ENCODE data around the gene SH3GL1. TPM values are rescaled to one million over a fixed set of nuclear protein-coding genes. Genes with fewer than 3 reads are reported as not detected.

Gene SH3GL1
- total RNA-seq, 1 experiment from 2014 or later = 108 TPM

GRCh38 chr19:4371247-4372164 is 28.8 kb downstream of the SH3GL1 start:
- POLR2A ChIA-PET (ENCODE audit: low non-redundant PET) = interaction anchor here (0.5 kb wide), 1 partner anchor 146 kb away, joined by 11 read pairs; no protein-coding TSS in a partner anchor
- Histone ChIP-seq H3K4me3 (ENCODE audit: low read depth, low read length, poor library complexity, severe bottlenecking) (no peak overlapping the region), H3K27me3 (replicated peaks; ENCODE audit: insufficient read depth, low read depth, low read length, poor library complexity) (no peaks in the 10 kb centered on the region), H3K4me1 (ENCODE audit: insufficient read depth, low read length, poor library complexity, severe bottlenecking) (peaks cover 38% of the 10 kb centered on the region), H3K27ac (ENCODE audit: low read depth, low read length, poor library complexity, severe bottlenecking) (no peak overlapping the region), H3K9me3 (ENCODE audit: low read depth, low read length, poor library complexity, severe bottlenecking) (no peaks in the 10 kb centered on the region), H3K36me3 (ENCODE audit: insufficient read depth, low read length, poor library complexity, severe bottlenecking) (no peaks in the 10 kb centered on the region)
- BruUV-seq (replicated peaks) = no TSS peak
- DNase-seq (ENCODE audit: low spot score) = no peak
- TF ChIP-seq EZH2 (IDR thresholded peaks at IDR 0.05; ENCODE audit: borderline replicate concordance, low read depth, low read length, poor library complexity, severe bottlenecking) (no peak), CTCF (conservative IDR thresholded peaks at IDR 0.05; ENCODE audit: low read depth, low read length) (no peak)
- CTCF ChIA-PET = interaction anchor here (0.7 kb wide), 1 partner anchor 29 kb away, joined by 3 read pairs; the partner anchor contains the start of gene SH3GL1
- intact Hi-C loops (cut with micrococcal nuclease; ENCODE audit: unreplicated experiment) = no loop called here

GRCh38 chr19:4370418-4371041 is 29.8 kb downstream of the SH3GL1 start:
- H3K27me3 ChIP-seq (replicated peaks; ENCODE audit: insufficient read depth, low read depth, low read length, poor library complexity) = no peaks in the 10 kb centered on the region
- no peak for TF ChIP-seq EZH2 (IDR thresholded peaks at IDR 0.05; ENCODE audit: borderline replicate concordance, low read depth, low read length, poor library complexity, severe bottlenecking)
- TF ChIP-seq CTCF (conservative IDR thresholded peaks at IDR 0.05; ENCODE audit: low read depth, low read length) = no peak
- peaks cover 29% of the 10 kb centered on the region for H3K4me1 ChIP-seq (ENCODE audit: insufficient read depth, low read length, poor library complexity, severe bottlenecking)
- ChIA-PET POLR2A (ENCODE audit: low non-redundant PET) (no interaction called here), CTCF (interaction anchor here (0.5 to 0.6 kb wide), 2 partner anchors 20 to 383 kb away, joined by 3 to 9 read pairs; no protein-coding TSS in a partner anchor)
- no peaks in the 10 kb centered on the region for H3K9me3 ChIP-seq (ENCODE audit: low read depth, low read length, poor library complexity, severe bottlenecking)
- BruUV-seq (replicated peaks) = no TSS peak
- DNase-seq (ENCODE audit: low spot score) = no peak
- H3K27ac ChIP-seq (ENCODE audit: low read depth, low read length, poor library complexity, severe bottlenecking) = no peak overlapping the region
- H3K36me3 ChIP-seq (ENCODE audit: insufficient read depth, low read length, poor library complexity, severe bottlenecking) = peaks cover 8% of the 10 kb centered on the region
- intact Hi-C loops (cut with micrococcal nuclease; ENCODE audit: unreplicated experiment) = no loop called here
- no peak overlapping the region for H3K4me3 ChIP-seq (ENCODE audit: low read depth, low read length, poor library complexity, severe bottlenecking)

GRCh38 chr19:4369888-4370260 is 30.5 kb downstream of the SH3GL1 start:
- H3K36me3 ChIP-seq (ENCODE audit: insufficient read depth, low read length, poor library complexity, severe bottlenecking) = peaks cover 12% of the 10 kb centered on the region
- peaks cover 23% of the 10 kb centered on the region for H3K4me1 ChIP-seq (ENCODE audit: insufficient read depth, low read length, poor library complexity, severe bottlenecking)
- intact Hi-C loops (cut with micrococcal nuclease; ENCODE audit: unreplicated experiment) = no loop called here
- H3K27me3 ChIP-seq (replicated peaks; ENCODE audit: insufficient read depth, low read depth, low read length, poor library complexity) = no peaks in the 10 kb centered on the region
- POLR2A ChIA-PET (ENCODE audit: low non-redundant PET) = no interaction called here
- peak; percentile 48 for DNase-seq (ENCODE audit: low spot score)
- CTCF ChIA-PET = interaction anchor here (0.5 to 0.6 kb wide), 2 partner anchors 21 to 383 kb away, joined by 3 to 9 read pairs; no protein-coding TSS in a partner anchor
- H3K4me3 ChIP-seq (ENCODE audit: low read depth, low read length, poor library complexity, severe bottlenecking) = no peak overlapping the region
- H3K27ac ChIP-seq (ENCODE audit: low read depth, low read length, poor library complexity, severe bottlenecking) = peak overlapping the region; percentile 42
- TF ChIP-seq EZH2 (IDR thresholded peaks at IDR 0.05; ENCODE audit: borderline replicate concordance, low read depth, low read length, poor library complexity, severe bottlenecking) = no peak
- TF ChIP-seq CTCF (conservative IDR thresholded peaks at IDR 0.05; ENCODE audit: low read depth, low read length) = peak; percentile 61
- no peaks in the 10 kb centered on the region for H3K9me3 ChIP-seq (ENCODE audit: low read depth, low read length, poor library complexity, severe bottlenecking)
- BruUV-seq (replicated peaks) = no TSS peak
